ENCODE results near the gene LIPF. TPM values are rescaled to one million over a fixed set of nuclear protein-coding genes. Genes with fewer than 3 reads are reported as not detected.

The LIPF gene
- total and polyA plus RNA-seq, 2 experiments from 2014 or later = not detected

DNA sequence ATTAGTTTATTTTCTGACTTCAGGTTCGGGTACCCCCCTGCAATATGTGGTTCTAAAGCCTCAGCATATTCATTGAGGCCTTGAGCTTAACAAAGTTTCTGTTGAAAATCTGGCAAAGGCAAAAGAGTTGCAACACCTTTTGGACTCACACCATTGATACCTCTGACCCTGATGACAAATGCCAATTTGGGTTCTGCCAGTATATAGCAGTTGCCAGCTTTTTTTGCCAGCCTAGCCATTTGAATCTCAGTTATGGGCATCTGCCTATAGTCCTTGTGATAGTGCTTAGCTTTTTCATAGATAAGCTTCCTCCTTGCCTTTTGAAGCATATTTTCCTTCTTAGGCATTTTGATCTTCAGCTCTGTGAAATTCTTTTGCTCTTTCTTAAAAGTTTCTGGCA is 45.7 kb upstream of the LIPF start:
- Mint-ChIP-seq H3K4me1 (no peaks in the 10 kb centered on the region), H3K27ac (no peak overlapping the region), H3K36me3 (ENCODE audit: low read depth) (no peaks in the 10 kb centered on the region), H3K9me3 (no peaks in the 10 kb centered on the region), H3K27me3 (ENCODE audit: insufficient read depth, low read depth, poor library complexity) (no peaks in the 10 kb centered on the region), H3K4me3 (no peak overlapping the region)
- Histone ChIP-seq H3K9me2 (ENCODE audit: insufficient read depth) (no peaks in the 10 kb centered on the region), H3K27ac (ENCODE audit: low read depth) (no peak overlapping the region), H3K4me1 (ENCODE audit: insufficient read depth) (no peaks in the 10 kb centered on the region), H2AFZ (no peak overlapping the region), H3K4me3 (no peak overlapping the region), H3K4me2 (no peak overlapping the region), H4K20me1 (replicated peaks; ENCODE audit: insufficient read depth) (no peaks in the 10 kb centered on the region), H3K27me3 (ENCODE audit: insufficient read depth) (no peaks in the 10 kb centered on the region), H3K79me2 (replicated peaks; ENCODE audit: insufficient read depth) (no peaks in the 10 kb centered on the region), H3K36me3 (ENCODE audit: insufficient read depth) (no peaks in the 10 kb centered on the region), H3F3A (replicated peaks; ENCODE audit: low read depth) (no peaks in the 10 kb centered on the region)
- TF ChIP-seq ZNF114 (CRISPR knock-in tag; IDR thresholded peaks at IDR 0.05) = no peak
- no peak for TF ChIP-seq EZH2 (IDR thresholded peaks at IDR 0.05; ENCODE audit: low read depth, unreplicated experiment)
- no peak for ATAC-seq
- DNase-seq (ENCODE audit: low spot score) = no peak

DNA sequence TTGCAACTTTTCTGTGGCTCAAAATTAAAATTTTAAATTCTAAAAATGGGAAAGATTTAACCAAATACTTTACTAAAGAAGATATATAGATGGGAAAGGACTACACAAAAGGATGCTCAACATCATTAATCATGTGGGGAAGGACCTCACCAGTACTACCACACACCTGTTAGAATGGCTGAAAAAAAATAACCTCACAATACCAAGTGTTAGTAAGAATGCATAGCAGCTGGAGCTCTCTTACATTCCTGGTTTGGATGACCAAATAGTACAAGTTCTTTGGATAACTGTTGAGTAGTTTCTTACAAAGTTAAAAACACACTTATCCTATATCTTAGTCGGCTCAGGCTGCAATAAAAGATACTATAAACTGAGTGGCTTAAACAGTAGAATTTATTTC is 43.8 kb upstream of the LIPF start:
- H3K4me3 Mint-ChIP-seq = no peak overlapping the region
- Histone ChIP-seq H3F3A (replicated peaks; ENCODE audit: low read depth) (no peaks in the 10 kb centered on the region), H3K4me3 (no peak overlapping the region), H2AFZ (no peak overlapping the region), H3K79me2 (replicated peaks; ENCODE audit: insufficient read depth) (no peaks in the 10 kb centered on the region), H3K36me3 (ENCODE audit: insufficient read depth) (no peaks in the 10 kb centered on the region), H3K4me2 (no peak overlapping the region), H3K27me3 (ENCODE audit: insufficient read depth) (no peaks in the 10 kb centered on the region), H3K27ac (ENCODE audit: low read depth) (no peak overlapping the region), H3K4me1 (ENCODE audit: insufficient read depth) (peaks cover 6% of the 10 kb centered on the region; the same call in 1 of the 2 replicates), H4K20me1 (replicated peaks; ENCODE audit: insufficient read depth) (no peaks in the 10 kb centered on the region), H3K9me2 (ENCODE audit: insufficient read depth) (no peaks in the 10 kb centered on the region)
- no peaks in the 10 kb centered on the region; the same call in 1 of the 3 replicates for H3K4me1 Mint-ChIP-seq
- no peak for DNase-seq (ENCODE audit: low spot score)
- H3K27me3 Mint-ChIP-seq (ENCODE audit: insufficient read depth, low read depth, poor library complexity) = no peaks in the 10 kb centered on the region
- no peaks in the 10 kb centered on the region for H3K36me3 Mint-ChIP-seq (ENCODE audit: low read depth)
- H3K9me3 Mint-ChIP-seq = no peaks in the 10 kb centered on the region
- no peak for ATAC-seq
- no peak overlapping the region for H3K27ac Mint-ChIP-seq
- TF ChIP-seq NANOG (IDR thresholded peaks at IDR 0.05; ENCODE audit: borderline replicate concordance) = no peak
- no peak for TF ChIP-seq STAT1 (IDR thresholded peaks at IDR 0.05; ENCODE audit: unreplicated experiment)
- no peak for TF ChIP-seq JUNB (IDR thresholded peaks at IDR 0.05; ENCODE audit: unreplicated experiment)
- TF ChIP-seq, protein P1, sequence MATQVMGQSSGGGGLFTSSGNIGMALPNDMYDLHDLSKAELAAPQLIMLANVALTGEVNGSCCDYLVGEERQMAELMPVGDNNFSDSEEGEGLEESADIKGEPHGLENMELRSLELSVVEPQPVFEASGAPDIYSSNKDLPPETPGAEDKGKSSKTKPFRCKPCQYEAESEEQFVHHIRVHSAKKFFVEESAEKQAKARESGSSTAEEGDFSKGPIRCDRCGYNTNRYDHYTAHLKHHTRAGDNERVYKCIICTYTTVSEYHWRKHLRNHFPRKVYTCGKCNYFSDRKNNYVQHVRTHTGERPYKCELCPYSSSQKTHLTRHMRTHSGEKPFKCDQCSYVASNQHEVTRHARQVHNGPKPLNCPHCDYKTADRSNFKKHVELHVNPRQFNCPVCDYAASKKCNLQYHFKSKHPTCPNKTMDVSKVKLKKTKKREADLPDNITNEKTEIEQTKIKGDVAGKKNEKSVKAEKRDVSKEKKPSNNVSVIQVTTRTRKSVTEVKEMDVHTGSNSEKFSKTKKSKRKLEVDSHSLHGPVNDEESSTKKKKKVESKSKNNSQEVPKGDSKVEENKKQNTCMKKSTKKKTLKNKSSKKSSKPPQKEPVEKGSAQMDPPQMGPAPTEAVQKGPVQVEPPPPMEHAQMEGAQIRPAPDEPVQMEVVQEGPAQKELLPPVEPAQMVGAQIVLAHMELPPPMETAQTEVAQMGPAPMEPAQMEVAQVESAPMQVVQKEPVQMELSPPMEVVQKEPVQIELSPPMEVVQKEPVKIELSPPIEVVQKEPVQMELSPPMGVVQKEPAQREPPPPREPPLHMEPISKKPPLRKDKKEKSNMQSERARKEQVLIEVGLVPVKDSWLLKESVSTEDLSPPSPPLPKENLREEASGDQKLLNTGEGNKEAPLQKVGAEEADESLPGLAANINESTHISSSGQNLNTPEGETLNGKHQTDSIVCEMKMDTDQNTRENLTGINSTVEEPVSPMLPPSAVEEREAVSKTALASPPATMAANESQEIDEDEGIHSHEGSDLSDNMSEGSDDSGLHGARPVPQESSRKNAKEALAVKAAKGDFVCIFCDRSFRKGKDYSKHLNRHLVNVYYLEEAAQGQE (IDR thresholded peaks at IDR 0.05; ENCODE audit: unreplicated experiment) = no peak
- no peak for TF ChIP-seq POLR2AphosphoS5 (IDR thresholded peaks at IDR 0.05; ENCODE audit: low read depth)
- no peak for TF ChIP-seq CREB1 (CRISPR knock-in tag; IDR thresholded peaks at IDR 0.05; ENCODE audit: low read depth)
- no peak for TF ChIP-seq EZH2phosphoT487 (IDR thresholded peaks at IDR 0.05; ENCODE audit: unreplicated experiment)
- TF ChIP-seq, protein P2, sequence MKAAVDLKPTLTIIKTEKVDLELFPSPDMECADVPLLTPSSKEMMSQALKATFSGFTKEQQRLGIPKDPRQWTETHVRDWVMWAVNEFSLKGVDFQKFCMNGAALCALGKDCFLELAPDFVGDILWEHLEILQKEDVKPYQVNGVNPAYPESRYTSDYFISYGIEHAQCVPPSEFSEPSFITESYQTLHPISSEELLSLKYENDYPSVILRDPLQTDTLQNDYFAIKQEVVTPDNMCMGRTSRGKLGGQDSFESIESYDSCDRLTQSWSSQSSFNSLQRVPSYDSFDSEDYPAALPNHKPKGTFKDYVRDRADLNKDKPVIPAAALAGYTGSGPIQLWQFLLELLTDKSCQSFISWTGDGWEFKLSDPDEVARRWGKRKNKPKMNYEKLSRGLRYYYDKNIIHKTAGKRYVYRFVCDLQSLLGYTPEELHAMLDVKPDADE (IDR thresholded peaks at IDR 0.05) = no peak
- TF ChIP-seq EZH2 (IDR thresholded peaks at IDR 0.05; ENCODE audit: low read depth, unreplicated experiment) = no peak
- TF ChIP-seq, protein P3, sequence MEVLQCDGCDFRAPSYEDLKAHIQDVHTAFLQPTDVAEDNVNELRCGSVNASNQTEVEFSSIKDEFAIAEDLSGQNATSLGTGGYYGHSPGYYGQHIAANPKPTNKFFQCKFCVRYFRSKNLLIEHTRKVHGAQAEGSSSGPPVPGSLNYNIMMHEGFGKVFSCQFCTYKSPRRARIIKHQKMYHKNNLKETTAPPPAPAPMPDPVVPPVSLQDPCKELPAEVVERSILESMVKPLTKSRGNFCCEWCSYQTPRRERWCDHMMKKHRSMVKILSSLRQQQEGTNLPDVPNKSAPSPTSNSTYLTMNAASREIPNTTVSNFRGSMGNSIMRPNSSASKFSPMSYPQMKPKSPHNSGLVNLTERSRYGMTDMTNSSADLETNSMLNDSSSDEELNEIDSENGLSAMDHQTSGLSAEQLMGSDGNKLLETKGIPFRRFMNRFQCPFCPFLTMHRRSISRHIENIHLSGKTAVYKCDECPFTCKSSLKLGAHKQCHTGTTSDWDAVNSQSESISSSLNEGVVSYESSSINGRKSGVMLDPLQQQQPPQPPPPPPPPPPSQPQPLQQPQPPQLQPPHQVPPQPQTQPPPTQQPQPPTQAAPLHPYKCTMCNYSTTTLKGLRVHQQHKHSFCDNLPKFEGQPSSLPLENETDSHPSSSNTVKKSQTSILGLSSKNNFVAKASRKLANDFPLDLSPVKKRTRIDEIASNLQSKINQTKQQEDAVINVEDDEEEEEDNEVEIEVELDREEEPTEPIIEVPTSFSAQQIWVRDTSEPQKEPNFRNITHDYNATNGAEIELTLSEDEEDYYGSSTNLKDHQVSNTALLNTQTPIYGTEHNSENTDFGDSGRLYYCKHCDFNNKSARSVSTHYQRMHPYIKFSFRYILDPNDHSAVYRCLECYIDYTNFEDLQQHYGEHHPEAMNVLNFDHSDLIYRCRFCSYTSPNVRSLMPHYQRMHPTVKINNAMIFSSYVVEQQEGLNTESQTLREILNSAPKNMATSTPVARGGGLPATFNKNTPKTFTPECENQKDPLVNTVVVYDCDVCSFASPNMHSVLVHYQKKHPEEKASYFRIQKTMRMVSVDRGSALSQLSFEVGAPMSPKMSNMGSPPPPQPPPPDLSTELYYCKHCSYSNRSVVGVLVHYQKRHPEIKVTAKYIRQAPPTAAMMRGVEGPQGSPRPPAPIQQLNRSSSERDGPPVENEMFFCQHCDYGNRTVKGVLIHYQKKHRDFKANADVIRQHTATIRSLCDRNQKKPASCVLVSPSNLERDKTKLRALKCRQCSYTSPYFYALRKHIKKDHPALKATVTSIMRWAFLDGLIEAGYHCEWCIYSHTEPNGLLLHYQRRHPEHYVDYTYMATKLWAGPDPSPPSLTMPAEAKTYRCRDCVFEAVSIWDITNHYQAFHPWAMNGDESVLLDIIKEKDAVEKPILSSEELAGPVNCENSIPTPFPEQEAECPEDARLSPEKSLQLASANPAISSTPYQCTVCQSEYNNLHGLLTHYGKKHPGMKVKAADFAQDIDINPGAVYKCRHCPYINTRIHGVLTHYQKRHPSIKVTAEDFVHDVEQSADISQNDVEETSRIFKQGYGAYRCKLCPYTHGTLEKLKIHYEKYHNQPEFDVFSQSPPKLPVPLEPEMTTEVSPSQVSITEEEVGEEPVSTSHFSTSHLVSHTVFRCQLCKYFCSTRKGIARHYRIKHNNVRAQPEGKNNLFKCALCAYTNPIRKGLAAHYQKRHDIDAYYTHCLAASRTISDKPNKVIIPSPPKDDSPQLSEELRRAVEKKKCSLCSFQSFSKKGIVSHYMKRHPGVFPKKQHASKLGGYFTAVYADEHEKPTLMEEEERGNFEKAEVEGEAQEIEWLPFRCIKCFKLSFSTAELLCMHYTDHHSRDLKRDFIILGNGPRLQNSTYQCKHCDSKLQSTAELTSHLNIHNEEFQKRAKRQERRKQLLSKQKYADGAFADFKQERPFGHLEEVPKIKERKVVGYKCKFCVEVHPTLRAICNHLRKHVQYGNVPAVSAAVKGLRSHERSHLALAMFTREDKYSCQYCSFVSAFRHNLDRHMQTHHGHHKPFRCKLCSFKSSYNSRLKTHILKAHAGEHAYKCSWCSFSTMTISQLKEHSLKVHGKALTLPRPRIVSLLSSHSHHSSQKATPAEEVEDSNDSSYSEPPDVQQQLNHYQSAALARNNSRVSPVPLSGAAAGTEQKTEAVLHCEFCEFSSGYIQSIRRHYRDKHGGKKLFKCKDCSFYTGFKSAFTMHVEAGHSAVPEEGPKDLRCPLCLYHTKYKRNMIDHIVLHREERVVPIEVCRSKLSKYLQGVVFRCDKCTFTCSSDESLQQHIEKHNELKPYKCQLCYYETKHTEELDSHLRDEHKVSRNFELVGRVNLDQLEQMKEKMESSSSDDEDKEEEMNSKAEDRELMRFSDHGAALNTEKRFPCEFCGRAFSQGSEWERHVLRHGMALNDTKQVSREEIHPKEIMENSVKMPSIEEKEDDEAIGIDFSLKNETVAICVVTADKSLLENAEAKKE (CRISPR knock-in tag; IDR thresholded peaks at IDR 0.05) = no peak
